A673 (cell line): ENCODE measurements around the gene MGLL. TPM values are rescaled to one million over a fixed set of nuclear protein-coding genes. Genes with fewer than 3 reads are reported as not detected.

ENCODE experiments used
- BruUV-seq: library from RNA; stranded (reverse); fragments of 400-500 nt; replicated peaks from 2 replicates; lab custom pipeline; 2021; lab: Mats Ljungman, UMichigan
- CTCF ChIA-PET: fragments of 300-600 bp; sonication (Branson Sonifier 250); formaldehyde crosslinking; loops from one replicate; lab custom pipeline; 2022; ENCODE audit warnings: antibody characterized with exemption; lab: Charles Lee
- POLR2A ChIA-PET: fragments of 300-600 bp; sonication (Branson Sonifier 250); formaldehyde crosslinking; loops from one replicate; lab custom pipeline; 2022; ENCODE audit warnings: antibody characterized with exemption; ENCODE audit not compliant: low non-redundant PET; lab: Charles Lee
- DNase-seq: peaks from one replicate; pipeline ENCODE4 v3.0.0-alpha.2; 2015; ENCODE audit warnings: low spot score
- H3K27ac ChIP-seq: fragments of 200-600 bp; sonication (generic); 2 replicates; pipeline ENCODE4 v1.5.1; 2016; ENCODE audit warnings: mixed run types, low read depth, mild to moderate bottlenecking, mixed read lengths, antibody characterized with exemption, low read length; ENCODE audit not compliant: poor library complexity, severe bottlenecking
- H3K27me3 ChIP-seq: fragments of 200-600 bp; sonication (generic); replicated peaks from 2 replicates; pipeline ENCODE4 v1.6.1; 2017; ENCODE audit warnings: mixed run types, low read depth, mild to moderate bottlenecking, mixed read lengths, antibody characterized with exemption, low read length; ENCODE audit not compliant: insufficient read depth, poor library complexity
- H3K36me3 ChIP-seq: fragments of 200-600 bp; sonication (generic); 2 replicates; pipeline ENCODE4 v1.6.1; 2016; ENCODE audit warnings: mixed run types, mild to moderate bottlenecking, mixed read lengths, antibody characterized with exemption, low read length; ENCODE audit not compliant: insufficient read depth, poor library complexity, severe bottlenecking
- H3K4me1 ChIP-seq: fragments of 200-600 bp; sonication (generic); 2 replicates; pipeline ENCODE4 v1.6.1; 2017; ENCODE audit warnings: mixed run types, mild to moderate bottlenecking, mixed read lengths, antibody characterized with exemption, low read length; ENCODE audit not compliant: insufficient read depth, poor library complexity, severe bottlenecking
- H3K4me3 ChIP-seq: fragments of 200-600 bp; sonication (generic); 2 replicates; pipeline ENCODE4 v1.5.1; 2016; ENCODE audit warnings: low read depth, mixed run types, mild to moderate bottlenecking, mixed read lengths, low read length; ENCODE audit not compliant: poor library complexity, severe bottlenecking
- H3K9me3 ChIP-seq: fragments of 200-600 bp; sonication (generic); 2 replicates; pipeline ENCODE4 v1.6.1; 2016; ENCODE audit warnings: mixed run types, low read depth, mild to moderate bottlenecking, mixed read lengths, antibody characterized with exemption, low read length; ENCODE audit not compliant: poor library complexity, severe bottlenecking
- CTCF ChIP-seq: fragments of 300-800, 200-600 bp; sonication (generic); conservative IDR thresholded peaks from 2 replicates; pipeline ENCODE4 v1.5.1; 2017; ENCODE audit warnings: low read depth, mild to moderate bottlenecking, antibody characterized with exemption, low read length, moderate library complexity, mixed read lengths
- EZH2 ChIP-seq: fragments of 200-600 bp; sonication (generic); IDR thresholded peaks from 2 replicates; pipeline ENCODE4 v1.6.1; 2017; ENCODE audit warnings: borderline replicate concordance, low read depth, mild to moderate bottlenecking, mixed read lengths, antibody characterized with exemption, low read length; ENCODE audit not compliant: poor library complexity, severe bottlenecking
- intact Hi-C: fragments of 100-400 bp; cut with micrococcal nuclease; formaldehyde crosslinking; loops from one replicate; pipeline ENCODE4 v1.10.0; 2022; ENCODE audit not compliant: unreplicated experiment
- total RNA-seq: library from RNA; stranded (reverse); gene quantifications from 2 replicates; pipeline ENCODE4 v1.2.3, GENCODE V29; 2021

MGLL gene
- total RNA-seq, 1 experiment from 2014 or later = 0.39 TPM

GRCh38 chr3:127731546-127732289, 90.6 kb downstream of the MGLL start:
- CTCF ChIA-PET = no interaction called here
- intact Hi-C loops = no loop called here
- POLR2A ChIA-PET = interaction anchor here (0.6 kb wide), 1 partner anchor 184 kb away, joined by 3 read pairs; no protein-coding TSS in a partner anchor
- no peaks in the 10 kb centered on the region for H3K36me3 ChIP-seq
- no peaks in the 10 kb centered on the region for H3K27me3 ChIP-seq
- no peak overlapping the region for H3K27ac ChIP-seq
- BruUV-seq = no TSS peak
- no peak for TF ChIP-seq EZH2
- TF ChIP-seq CTCF = no peak
- no peak for DNase-seq
- peaks cover 48% of the 10 kb centered on the region for H3K4me1 ChIP-seq
- H3K4me3 ChIP-seq = no peak overlapping the region
- no peaks in the 10 kb centered on the region for H3K9me3 ChIP-seq

- ChIA-PET POLR2A (no interaction called here), CTCF (no interaction called here)
- TF ChIP-seq CTCF (no peak), EZH2 (no peak)
- Histone ChIP-seq H3K27me3 (no peaks in the 10 kb centered on the region), H3K27ac (no peak overlapping the region), H3K4me3 (no peak overlapping the region), H3K4me1 (peaks cover 42% of the 10 kb centered on the region), H3K9me3 (no peaks in the 10 kb centered on the region), H3K36me3 (no peaks in the 10 kb centered on the region)
- intact Hi-C loops = no loop called here
- no TSS peak for BruUV-seq
- no peak for DNase-seq
Observed at GRCh38 chr3:127730666-127731295, 91.5 kb downstream of the MGLL start.

- no peaks in the 10 kb centered on the region for H3K9me3 ChIP-seq
- no peaks in the 10 kb centered on the region for H3K36me3 ChIP-seq
- intact Hi-C loops = no loop called here
- H3K27ac ChIP-seq = no peak overlapping the region
- no TSS peak for BruUV-seq
- ChIA-PET POLR2A (no interaction called here), CTCF (no interaction called here)
- TF ChIP-seq CTCF = no peak
- TF ChIP-seq EZH2 = no peak
- peaks cover 35% of the 10 kb centered on the region for H3K4me1 ChIP-seq
- H3K27me3 ChIP-seq = no peaks in the 10 kb centered on the region
- no peak for DNase-seq
- no peak overlapping the region for H3K4me3 ChIP-seq
Observed at GRCh38 chr3:127730171-127730570, 92.1 kb downstream of the MGLL start.
